H1 (cell line): ENCODE data around the gene SLC22A23. TPM values are rescaled to one million over a fixed set of nuclear protein-coding genes. Genes with fewer than 3 reads are reported as not detected.
A peak's percentile ranks its signal among the peaks of the same experiment; 100 is the strongest.

Source experiments
- CTCF ChIA-PET: fragments of 300-600 bp; sonication (Branson Sonifier 250); formaldehyde crosslinking; loops from one replicate; lab custom pipeline; 2021; ENCODE audit not compliant: partially characterized antibody; lab: Charles Lee
- POLR2A ChIA-PET: fragments of 300-600 bp; sonication (Branson Sonifier 250); formaldehyde crosslinking; loops from one replicate; lab custom pipeline; 2021; ENCODE audit warnings: inconsistent platforms; ENCODE audit not compliant: partially characterized antibody; lab: Charles Lee
- DNase-seq, 2 experiments: peaks; one replicate each; pipeline versions ENCODE4 v3.0.0 to v3.0.0-alpha.2; 2010 to 2022; ENCODE audit warnings: low spot score in 2 of 2, low read depth in 1 of 2, mixed read lengths in 1 of 2
- FAIRE-seq: peaks from 2 replicates; lab custom pipeline; 2011; peaks lifted over from hg19 to GRCh38; lab: Jason Lieb, UNC
- H2AFZ ChIP-seq: 2 replicates; pipeline ENCODE4 v1.8.1; 2012; ENCODE audit warnings: low read length, inconsistent platforms
- H2AK5ac ChIP-seq: 2 replicates; pipeline ENCODE4 v1.6.1; 2013; ENCODE audit warnings: low read depth, low read length
- H2BK120ac ChIP-seq: replicated peaks from 2 replicates; pipeline ENCODE3; 2013; ENCODE audit warnings: low read depth, low read length, inconsistent platforms
- H2BK12ac ChIP-seq: 2 replicates; pipeline ENCODE4 v1.6.1; 2013; ENCODE audit warnings: low read depth, low read length
- H2BK15ac ChIP-seq: 2 replicates; pipeline ENCODE4 v1.6.1; 2013; ENCODE audit warnings: low read length
- H2BK20ac ChIP-seq: 2 replicates; pipeline ENCODE4 v1.6.1; 2013; ENCODE audit warnings: low read length
- H2BK5ac ChIP-seq: 2 replicates; pipeline ENCODE4 v1.6.1; 2013; ENCODE audit warnings: low read depth, low read length
- H3K14ac ChIP-seq: 2 replicates; pipeline ENCODE4 v1.6.1; 2013; ENCODE audit warnings: inconsistent platforms; ENCODE audit not compliant: insufficient read length
- H3K18ac ChIP-seq: 2 replicates; pipeline ENCODE4 v1.6.1; 2013; ENCODE audit warnings: low read length; ENCODE audit errors: extremely low read depth
- H3K23ac ChIP-seq: 2 replicates; pipeline ENCODE4 v1.6.1; 2013; ENCODE audit warnings: inconsistent platforms; ENCODE audit not compliant: insufficient read length
- H3K23me2 ChIP-seq: 2 replicates; pipeline ENCODE4 v1.6.1; 2013; ENCODE audit warnings: low read depth, low read length
- H3K27ac ChIP-seq: 2 replicates; pipeline ENCODE4 v1.6.1; 2011; ENCODE audit warnings: low read depth, low read length, inconsistent platforms
- H3K27me3 ChIP-seq, 4 experiments: replicated peaks in 1 of 4; 1 replicate in 1 of 4; 2 replicates in 3 of 4; pipeline versions ENCODE4 v1.6.1 to v1.8.1; 2011 to 2013; ENCODE audit warnings: low read length in 3 of 4, mild to moderate bottlenecking in 3 of 4, inconsistent platforms in 2 of 4, mixed read lengths in 2 of 4, moderate library complexity in 1 of 4; ENCODE audit not compliant: control insufficient read depth in 3 of 4, insufficient read depth in 3 of 4; ENCODE audit errors: extremely low read depth in 1 of 4
- H3K36me3 ChIP-seq, 4 experiments: 2 replicates each; pipeline versions ENCODE4 v1.6.1 to v1.8.1; 2011 to 2013; ENCODE audit warnings: mild to moderate bottlenecking in 4 of 4, low read length in 3 of 4, moderate library complexity in 2 of 4, control low read depth in 1 of 4, inconsistent platforms in 1 of 4; ENCODE audit not compliant: insufficient read depth in 4 of 4, control insufficient read depth in 2 of 4
- H3K4ac ChIP-seq: replicated peaks from 2 replicates; pipeline ENCODE3; 2013; ENCODE audit warnings: low read length, low read depth, mixed read lengths, inconsistent platforms; ENCODE audit not compliant: insufficient read length
- H3K4me1 ChIP-seq, 4 experiments: replicated peaks in 1 of 4; 1 replicate in 1 of 4; 2 replicates in 3 of 4; pipeline versions ENCODE4 v1.6.1 to v1.8.1; 2011 to 2013; ENCODE audit warnings: low read length in 3 of 4, inconsistent platforms in 2 of 4, mixed read lengths in 1 of 4; ENCODE audit not compliant: insufficient read depth in 4 of 4, control insufficient read depth in 3 of 4
- H3K4me2 ChIP-seq, 2 experiments: 2 replicates each; pipeline versions ENCODE4 v1.6.1 to v1.8.1; 2011 to 2013; ENCODE audit warnings: low read depth in 2 of 2, low read length in 2 of 2, control low read depth in 1 of 2, inconsistent platforms in 1 of 2, mild to moderate bottlenecking in 1 of 2; ENCODE audit not compliant: insufficient read depth in 1 of 2
- H3K4me3 ChIP-seq, 4 experiments: fragments of 200-600, 300-600 bp in 1 of 4; sonication (generic), shearing (Covaris generic), sonication (Bioruptor Twin) in 1 of 4; 2 replicates each; pipeline versions ENCODE4 v1.5.1 to v1.8.1; 2011 to 2016; ENCODE audit warnings: low read length in 4 of 4, low read depth in 3 of 4, control low read depth in 2 of 4, inconsistent platforms in 2 of 4, mild to moderate bottlenecking in 2 of 4, mixed read lengths in 1 of 4, moderate library complexity in 1 of 4; ENCODE audit not compliant: insufficient read depth in 2 of 4; ENCODE audit errors: extremely low read depth in 1 of 4
- H3K56ac ChIP-seq: replicated peaks from 2 replicates; pipeline ENCODE3; 2013; ENCODE audit warnings: low read depth, mild to moderate bottlenecking, mixed read lengths, low read length, inconsistent platforms; ENCODE audit not compliant: insufficient read length
- H3K79me1 ChIP-seq: 2 replicates; pipeline ENCODE4 v1.6.1; 2013; ENCODE audit warnings: low read depth, low read length, control low read depth
- H3K79me2 ChIP-seq, 2 experiments: 2 replicates each; pipeline versions ENCODE4 v1.6.1 to v1.8.1; 2012 to 2013; ENCODE audit warnings: low read length in 2 of 2, mild to moderate bottlenecking in 2 of 2, inconsistent platforms in 1 of 2; ENCODE audit not compliant: insufficient read depth in 2 of 2, control insufficient read depth in 1 of 2
- H3K9ac ChIP-seq, 4 experiments: replicated peaks in 1 of 4; 1 replicate in 1 of 4; 2 replicates in 3 of 4; pipeline versions ENCODE4 v1.6.1 to v1.8.1; 2011 to 2013; ENCODE audit warnings: low read depth in 3 of 4, low read length in 3 of 4, control low read depth in 2 of 4, mild to moderate bottlenecking in 2 of 4, moderate library complexity in 2 of 4, inconsistent platforms in 1 of 4; ENCODE audit errors: extremely low read depth in 1 of 4
- H3K9me3 ChIP-seq, 2 experiments: 2 replicates each; pipeline versions ENCODE4 v1.6.1 to v1.8.1; 2012 to 2013; ENCODE audit warnings: mild to moderate bottlenecking in 2 of 2, moderate library complexity in 2 of 2, control low read depth in 1 of 2, inconsistent platforms in 1 of 2, low read depth in 1 of 2, low read length in 1 of 2, mixed read lengths in 1 of 2; ENCODE audit not compliant: insufficient read depth in 2 of 2
- H4K20me1 ChIP-seq, 2 experiments: replicated peaks in 1 of 2; 2 replicates each; pipeline versions ENCODE3 to v1.8.1; 2011 to 2013; ENCODE audit warnings: inconsistent platforms in 2 of 2, low read length in 2 of 2, mild to moderate bottlenecking in 1 of 2; ENCODE audit not compliant: insufficient read depth in 2 of 2, control insufficient read depth in 1 of 2
- H4K5ac ChIP-seq: 2 replicates; pipeline ENCODE4 v1.6.1; 2013; ENCODE audit warnings: low read length, low read depth, mixed read lengths, inconsistent platforms; ENCODE audit not compliant: insufficient read length
- H4K8ac ChIP-seq: 2 replicates; pipeline ENCODE4 v1.8.0; 2013; ENCODE audit warnings: mild to moderate bottlenecking, moderate library complexity, low read length, inconsistent platforms; ENCODE audit not compliant: insufficient read depth; ENCODE audit errors: extremely low read depth
- H4K91ac ChIP-seq: replicated peaks from 2 replicates; pipeline ENCODE3; 2013; ENCODE audit warnings: low read length, mixed read lengths, inconsistent platforms; ENCODE audit not compliant: insufficient read length
- JUND ChIP-seq: IDR thresholded peaks from 2 replicates; pipeline ENCODE4 v1.6.1; 2011; ENCODE audit warnings: mild to moderate bottlenecking, improper control_type of control experiment, low read length
- MAX ChIP-seq: IDR thresholded peaks from 2 replicates; pipeline ENCODE4 v1.6.1; 2012; ENCODE audit warnings: inconsistent platforms
- NRF1 ChIP-seq: IDR thresholded peaks from 2 replicates; pipeline ENCODE4 v1.6.1; 2011; ENCODE audit warnings: mild to moderate bottlenecking, low read depth, low read length, improper control_type of control experiment
- SUZ12 ChIP-seq: fragments of 200-600 bp; sonication (generic); IDR thresholded peaks from 2 replicates; pipeline ENCODE4 v1.6.1; 2012; ENCODE audit warnings: mild to moderate bottlenecking, inconsistent platforms, low read length, moderate library complexity, mixed read lengths
- WGBS, 2 experiments: shearing (Covaris generic) in 1 of 2; methylation state at CpG; one replicate each; pipeline versions ENCODE4 v1.1.6 to v1.1.7; 2013 to 2015; ENCODE audit warnings: low lambda C conversion rate in 2 of 2, mixed read lengths in 2 of 2, inconsistent platforms in 1 of 2, low coverage in 1 of 2, missing lambda C conversion rate in 1 of 2; ENCODE audit not compliant: insufficient replicate concordance in 2 of 2, insufficient coverage in 1 of 2, insufficient read length in 1 of 2; ENCODE audit errors: extremely low coverage in 1 of 2, missing lambda C conversion rate in 1 of 2; 5-methylcytosine and 5-hydroxymethylcytosine counted together
- polyA plus RNA-seq, 7 experiments: library from polyadenylated mRNA; depleted of rRNA in 3 of 7; stranded (reverse) in 5 of 7; unstranded in 2 of 7; fragments of >200 nt in 5 of 7; fragments of 200-250 nt in 2 of 7; gene quantifications; 1 replicate in 5 of 7; 2 replicates in 1 of 7; 4 replicates in 1 of 7; pipeline versions ENCODE4 v1.2.1 to v1.2.3, GENCODE V29; 2011 to 2013; ENCODE audit warnings: missing spikeins in 2 of 7, mixed read lengths in 2 of 7
- total RNA-seq: library from RNA; stranded (reverse); fragmentation: NEBNext Ultra II Directional; extraction: Animal tissue kit (Norgen Biotek cat#: 25700); gene quantifications from 2 replicates; pipeline ENCODE4 v1.2.1, GENCODE V29; 2021
- TF ChIP-seq, protein P1 (sequence below): IDR thresholded peaks from 2 replicates; pipeline ENCODE4 v1.6.1; 2012; ENCODE audit warnings: inconsistent platforms

Gene SLC22A23
- total and polyA plus RNA-seq, 2 of the 8 experiments (the other 6 are each of a cell fraction or from before 2014, with no cell fraction given) = 9.9 to 38.4 TPM

- peak overlapping the region; percentile 48; the same call in 1 of the 2 replicates for H2AK5ac ChIP-seq
- no peak overlapping the region for H4K5ac ChIP-seq
- FAIRE-seq (no peak), DNase-seq (no peak)
- no peak overlapping the region for H3K9ac ChIP-seq
- no peak overlapping the region for H2BK5ac ChIP-seq
- peaks cover 0 to 7% (median 4%) of the 10 kb centered on the region in 4 experiments; a peak in 2 of 7 replicates for H3K4me1 ChIP-seq
- H3K4me3 ChIP-seq = no peak overlapping the region
- H3K23me2 ChIP-seq = no peaks in the 10 kb centered on the region
- CTCF ChIA-PET = interaction anchor here (0.7 to 1.1 kb wide), 3 partner anchors 22 to 538 kb away, joined by 3 to 4 read pairs (median 3); no protein-coding TSS in a partner anchor
- no peak overlapping the region for H3K18ac ChIP-seq
- no peaks in the 10 kb centered on the region for H4K20me1 ChIP-seq
- no peak overlapping the region for H2BK15ac ChIP-seq
- no peak overlapping the region for H2AFZ ChIP-seq
- H3K4me2 ChIP-seq = no peak overlapping the region
- no peak overlapping the region for H4K8ac ChIP-seq
- H2BK120ac ChIP-seq = no peak overlapping the region
- WGBS, 2 experiments = 62% methylated on average over 7 of the region's 7 CpGs; no CpG with 5 or more reads in 1 of the 2 experiments
- H3K36me3 ChIP-seq = no peaks in the 10 kb centered on the region
- H3K79me2 ChIP-seq = no peaks in the 10 kb centered on the region
- no peak overlapping the region for H3K23ac ChIP-seq
- H2BK20ac ChIP-seq = no peak overlapping the region
- TF ChIP-seq SUZ12 (no peak), NRF1 (no peak), MAX (no peak), JUND (peak; percentile 34; the same call in 1 of the 2 replicates)
- TF ChIP-seq, protein P1, sequence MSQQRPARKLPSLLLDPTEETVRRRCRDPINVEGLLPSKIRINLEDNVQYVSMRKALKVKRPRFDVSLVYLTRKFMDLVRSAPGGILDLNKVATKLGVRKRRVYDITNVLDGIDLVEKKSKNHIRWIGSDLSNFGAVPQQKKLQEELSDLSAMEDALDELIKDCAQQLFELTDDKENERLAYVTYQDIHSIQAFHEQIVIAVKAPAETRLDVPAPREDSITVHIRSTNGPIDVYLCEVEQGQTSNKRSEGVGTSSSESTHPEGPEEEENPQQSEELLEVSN = peak; percentile 59; the same call in 1 of the 2 replicates
- H3K27me3 ChIP-seq = no peaks in the 10 kb centered on the region; a peak in 1 of 7 replicates
- no peak overlapping the region for H3K4ac ChIP-seq
- no peak overlapping the region for H3K27ac ChIP-seq
- POLR2A ChIA-PET = no interaction called here
- no peak overlapping the region for H2BK12ac ChIP-seq
- H3K14ac ChIP-seq = no peak overlapping the region
- H3K9me3 ChIP-seq = no peaks in the 10 kb centered on the region
- H3K56ac ChIP-seq = no peak overlapping the region
- H3K79me1 ChIP-seq = no peaks in the 10 kb centered on the region
- H4K91ac ChIP-seq = no peak overlapping the region
These were observed 32.3 kb upstream of the SLC22A23 start for GRCh38 chr6:3489027-3489757.
